K562 (cell line): Measurements from ENCODE around the gene SLC9C2. TPM values are rescaled to one million over a fixed set of nuclear protein-coding genes. Genes with fewer than 3 reads are reported as not detected.

Experiments
- CBFA2T2 ChIP-seq: fragments of 450-650 bp; conservative IDR thresholded peaks from 2 replicates; pipeline ENCODE4 v1.6.1; 2017; ENCODE audit warnings: mild to moderate bottlenecking
- CREB1 ChIP-seq, 2 experiments: sonication (generic) in 1 of 2; formaldehyde crosslinking in 1 of 2; IDR thresholded peaks; 2 replicates each; pipeline versions ENCODE4 v1.6.1 to v1.8.0; 2012 to 2022; ENCODE audit warnings: inconsistent platforms in 1 of 2, mild to moderate bottlenecking in 1 of 2, missing genetic modification reagents in 1 of 2, moderate library complexity in 1 of 2
- ETV5 ChIP-seq: sonication (generic); formaldehyde crosslinking; IDR thresholded peaks from 2 replicates; pipeline ENCODE4 v1.4.0; 2020; ENCODE audit warnings: low read depth, mild to moderate bottlenecking, missing genetic modification reagents
- FOXA3 ChIP-seq, 2 experiments: fragments of 450-650 bp in 1 of 2; sonication (generic) in 1 of 2; formaldehyde crosslinking; IDR thresholded peaks in 1 of 2; conservative IDR thresholded peaks in 1 of 2; 2 replicates each; pipeline versions ENCODE4 v1.4.0 to v1.8.0; 2020 to 2022; ENCODE audit warnings: mild to moderate bottlenecking in 2 of 2, missing genetic modification reagents in 1 of 2
- MTA1 ChIP-seq: fragments of 450-650 bp; IDR thresholded peaks from 2 replicates; pipeline ENCODE4 v1.6.1; 2017; ENCODE audit warnings: borderline replicate concordance
- OTX1 ChIP-seq: fragments of 450-650 bp; formaldehyde crosslinking; IDR thresholded peaks from 2 replicates; pipeline ENCODE4 v1.4.0; 2022; ENCODE audit warnings: mild to moderate bottlenecking
- SMAD1 ChIP-seq: fragments of 150-350 bp; IDR thresholded peaks from 2 replicates; pipeline ENCODE4 v1.6.1; 2014; ENCODE audit warnings: low read length, low read depth; ENCODE audit not compliant: partially characterized antibody
- ZNF133 ChIP-seq: fragments of 250-450 bp; sonication (Bioruptor Pico); IDR thresholded peaks from 2 replicates; pipeline ENCODE4 v1.4.0; 2020; ENCODE audit warnings: mild to moderate bottlenecking
- ZNF445 ChIP-seq: fragments of 250-450 bp; sonication (Bioruptor Pico); IDR thresholded peaks from 2 replicates; pipeline ENCODE4 v1.4.0; 2020; ENCODE audit warnings: low read depth, mild to moderate bottlenecking, moderate library complexity
- polyA plus RNA-seq, 8 experiments: library from polyadenylated mRNA; depleted of rRNA in 4 of 8; stranded (reverse) in 5 of 8; unstranded in 3 of 8; fragments of >200 nt; fragmentation: Nextera tagmentation in 2 of 8; fragmentation: Illumina TruSeq in 1 of 8; extraction: Ambion mirVana in 2 of 8; extraction: Trizol in 1 of 8; gene quantifications; 2 replicates each; pipeline versions ENCODE4 v1.2.1 to v1.2.3, GENCODE V29; 2011 to 2014; ENCODE audit warnings: inconsistent platforms in 1 of 8, missing spikeins in 1 of 8
- total RNA-seq, 7 experiments: library from RNA; depleted of rRNA in 6 of 7; stranded (reverse); fragments of >200 nt in 6 of 7; fragmentation: Illumina TruSeq in 2 of 7; extraction: Trizol in 2 of 7; gene quantifications; 2 replicates each; pipeline versions ENCODE4 v1.2.1 to v1.2.3, GENCODE V29; 2011 to 2021; ENCODE audit warnings: low replicate concordance in 1 of 7
- TF ChIP-seq, protein P1 (sequence below): IDR thresholded peaks from 2 replicates; pipeline ENCODE4 v1.6.1; 2011; ENCODE audit not compliant: insufficient read length; ENCODE audit errors: extremely low read depth
- TF ChIP-seq, protein P2 (sequence below): fragments of 450-650 bp; formaldehyde crosslinking; IDR thresholded peaks from 2 replicates; pipeline ENCODE4 v1.4.0; 2020; ENCODE audit warnings: mild to moderate bottlenecking, mixed read lengths
- TF ChIP-seq, protein P3 (sequence below): sonication (generic); formaldehyde crosslinking; IDR thresholded peaks from 2 replicates; pipeline ENCODE4 v1.8.0; 2023; ENCODE audit warnings: missing genetic modification reagents, mild to moderate bottlenecking, borderline replicate concordance
- TF ChIP-seq, protein P4 (sequence below), 2 experiments: fragments of 450-650 bp in 1 of 2; IDR thresholded peaks; 2 replicates each; pipeline ENCODE4 v1.6.1; 2011 to 2017; ENCODE audit warnings: low read depth in 2 of 2, antibody characterized with exemption in 1 of 2, borderline replicate concordance in 1 of 2, low read length in 1 of 2, mild to moderate bottlenecking in 1 of 2, mixed read lengths in 1 of 2; ENCODE audit not compliant: control insufficient read depth in 1 of 2

The SLC9C2 gene
- total and polyA plus RNA-seq, 9 of the 15 experiments (the other 6 are each of a cell fraction or from before 2014, with no cell fraction given), result 0.11 to 0.22 (median 0.15) TPM; not detected in 5

DNA sequence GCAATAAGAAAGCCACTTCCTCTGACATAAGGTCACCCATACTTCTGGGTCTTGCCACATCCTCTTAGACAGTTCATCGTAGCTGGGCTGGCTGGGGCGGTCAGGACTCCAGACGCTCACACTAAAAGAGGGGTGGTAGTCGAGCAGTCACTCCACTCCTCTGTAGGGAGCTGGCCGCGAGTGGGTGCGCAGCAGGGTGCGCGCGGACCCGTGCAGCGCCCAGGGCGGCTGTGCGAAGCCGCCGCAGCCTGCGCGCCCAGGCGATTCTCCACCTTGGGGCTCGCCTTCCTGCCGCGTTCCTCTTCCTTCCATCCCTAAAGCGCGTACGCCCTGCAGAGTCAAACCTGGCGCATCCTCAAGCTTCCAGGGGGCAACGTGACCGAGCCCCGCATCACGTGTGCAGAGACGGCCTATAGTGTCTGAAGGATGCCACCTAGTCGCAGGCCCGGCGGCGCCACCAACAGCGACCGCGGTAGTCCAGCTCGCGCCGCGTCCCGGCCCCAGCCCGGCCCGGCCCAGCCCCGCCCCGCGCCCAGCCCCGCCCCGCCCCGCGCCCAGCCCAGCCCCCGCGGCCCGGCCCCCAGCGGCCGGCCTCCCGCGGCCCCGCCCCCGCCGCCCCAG lies 126.1 kb downstream of the SLC9C2 start (continued):
- TF ChIP-seq, protein P1, sequence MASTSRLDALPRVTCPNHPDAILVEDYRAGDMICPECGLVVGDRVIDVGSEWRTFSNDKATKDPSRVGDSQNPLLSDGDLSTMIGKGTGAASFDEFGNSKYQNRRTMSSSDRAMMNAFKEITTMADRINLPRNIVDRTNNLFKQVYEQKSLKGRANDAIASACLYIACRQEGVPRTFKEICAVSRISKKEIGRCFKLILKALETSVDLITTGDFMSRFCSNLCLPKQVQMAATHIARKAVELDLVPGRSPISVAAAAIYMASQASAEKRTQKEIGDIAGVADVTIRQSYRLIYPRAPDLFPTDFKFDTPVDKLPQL, result no peak
- TF ChIP-seq, protein P2, sequence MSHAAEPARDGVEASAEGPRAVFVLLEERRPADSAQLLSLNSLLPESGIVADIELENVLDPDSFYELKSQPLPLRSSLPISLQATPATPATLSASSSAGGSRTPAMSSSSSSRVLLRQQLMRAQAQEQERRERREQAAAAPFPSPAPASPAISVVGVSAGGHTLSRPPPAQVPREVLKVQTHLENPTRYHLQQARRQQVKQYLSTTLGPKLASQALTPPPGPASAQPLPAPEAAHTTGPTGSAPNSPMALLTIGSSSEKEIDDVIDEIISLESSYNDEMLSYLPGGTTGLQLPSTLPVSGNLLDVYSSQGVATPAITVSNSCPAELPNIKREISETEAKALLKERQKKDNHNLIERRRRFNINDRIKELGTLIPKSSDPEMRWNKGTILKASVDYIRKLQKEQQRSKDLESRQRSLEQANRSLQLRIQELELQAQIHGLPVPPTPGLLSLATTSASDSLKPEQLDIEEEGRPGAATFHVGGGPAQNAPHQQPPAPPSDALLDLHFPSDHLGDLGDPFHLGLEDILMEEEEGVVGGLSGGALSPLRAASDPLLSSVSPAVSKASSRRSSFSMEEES (CRISPR knock-in tag), result peak; percentile 81
- TF ChIP-seq ZNF133 (CRISPR knock-in tag) (no peak), MTA1 (peak; percentile 91), OTX1 (0 out of 2 replicates have a peak, but pooled peaks have one; percentile 18), SMAD1 (no peak), CBFA2T2 (peak; percentile 84), ZNF445 (CRISPR knock-in tag) (no peak), ETV5 (peak; percentile 58; the same call in 1 of the 2 replicates), FOXA3 (CRISPR knock-in tag; conservative IDR thresholded peaks at IDR 0.05 in 1 of 2, IDR thresholded peaks at IDR 0.05 in 1 of 2) (no peak), CREB1 (IDR thresholded peaks at IDR 0.05) (peak; percentile 90), CREB1 (CRISPR knock-in tag; IDR thresholded peaks at IDR 0.05) (peak; percentile 63; the same call in 1 of the 2 replicates)
- TF ChIP-seq, protein P3, sequence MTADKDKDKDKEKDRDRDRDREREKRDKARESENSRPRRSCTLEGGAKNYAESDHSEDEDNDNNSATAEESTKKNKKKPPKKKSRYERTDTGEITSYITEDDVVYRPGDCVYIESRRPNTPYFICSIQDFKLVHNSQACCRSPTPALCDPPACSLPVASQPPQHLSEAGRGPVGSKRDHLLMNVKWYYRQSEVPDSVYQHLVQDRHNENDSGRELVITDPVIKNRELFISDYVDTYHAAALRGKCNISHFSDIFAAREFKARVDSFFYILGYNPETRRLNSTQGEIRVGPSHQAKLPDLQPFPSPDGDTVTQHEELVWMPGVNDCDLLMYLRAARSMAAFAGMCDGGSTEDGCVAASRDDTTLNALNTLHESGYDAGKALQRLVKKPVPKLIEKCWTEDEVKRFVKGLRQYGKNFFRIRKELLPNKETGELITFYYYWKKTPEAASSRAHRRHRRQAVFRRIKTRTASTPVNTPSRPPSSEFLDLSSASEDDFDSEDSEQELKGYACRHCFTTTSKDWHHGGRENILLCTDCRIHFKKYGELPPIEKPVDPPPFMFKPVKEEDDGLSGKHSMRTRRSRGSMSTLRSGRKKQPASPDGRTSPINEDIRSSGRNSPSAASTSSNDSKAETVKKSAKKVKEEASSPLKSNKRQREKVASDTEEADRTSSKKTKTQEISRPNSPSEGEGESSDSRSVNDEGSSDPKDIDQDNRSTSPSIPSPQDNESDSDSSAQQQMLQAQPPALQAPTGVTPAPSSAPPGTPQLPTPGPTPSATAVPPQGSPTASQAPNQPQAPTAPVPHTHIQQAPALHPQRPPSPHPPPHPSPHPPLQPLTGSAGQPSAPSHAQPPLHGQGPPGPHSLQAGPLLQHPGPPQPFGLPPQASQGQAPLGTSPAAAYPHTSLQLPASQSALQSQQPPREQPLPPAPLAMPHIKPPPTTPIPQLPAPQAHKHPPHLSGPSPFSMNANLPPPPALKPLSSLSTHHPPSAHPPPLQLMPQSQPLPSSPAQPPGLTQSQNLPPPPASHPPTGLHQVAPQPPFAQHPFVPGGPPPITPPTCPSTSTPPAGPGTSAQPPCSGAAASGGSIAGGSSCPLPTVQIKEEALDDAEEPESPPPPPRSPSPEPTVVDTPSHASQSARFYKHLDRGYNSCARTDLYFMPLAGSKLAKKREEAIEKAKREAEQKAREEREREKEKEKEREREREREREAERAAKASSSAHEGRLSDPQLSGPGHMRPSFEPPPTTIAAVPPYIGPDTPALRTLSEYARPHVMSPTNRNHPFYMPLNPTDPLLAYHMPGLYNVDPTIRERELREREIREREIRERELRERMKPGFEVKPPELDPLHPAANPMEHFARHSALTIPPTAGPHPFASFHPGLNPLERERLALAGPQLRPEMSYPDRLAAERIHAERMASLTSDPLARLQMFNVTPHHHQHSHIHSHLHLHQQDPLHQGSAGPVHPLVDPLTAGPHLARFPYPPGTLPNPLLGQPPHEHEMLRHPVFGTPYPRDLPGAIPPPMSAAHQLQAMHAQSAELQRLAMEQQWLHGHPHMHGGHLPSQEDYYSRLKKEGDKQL (CRISPR knock-in tag), result no peak; the same call in 1 of the 2 replicates
- TF ChIP-seq, protein P4, sequence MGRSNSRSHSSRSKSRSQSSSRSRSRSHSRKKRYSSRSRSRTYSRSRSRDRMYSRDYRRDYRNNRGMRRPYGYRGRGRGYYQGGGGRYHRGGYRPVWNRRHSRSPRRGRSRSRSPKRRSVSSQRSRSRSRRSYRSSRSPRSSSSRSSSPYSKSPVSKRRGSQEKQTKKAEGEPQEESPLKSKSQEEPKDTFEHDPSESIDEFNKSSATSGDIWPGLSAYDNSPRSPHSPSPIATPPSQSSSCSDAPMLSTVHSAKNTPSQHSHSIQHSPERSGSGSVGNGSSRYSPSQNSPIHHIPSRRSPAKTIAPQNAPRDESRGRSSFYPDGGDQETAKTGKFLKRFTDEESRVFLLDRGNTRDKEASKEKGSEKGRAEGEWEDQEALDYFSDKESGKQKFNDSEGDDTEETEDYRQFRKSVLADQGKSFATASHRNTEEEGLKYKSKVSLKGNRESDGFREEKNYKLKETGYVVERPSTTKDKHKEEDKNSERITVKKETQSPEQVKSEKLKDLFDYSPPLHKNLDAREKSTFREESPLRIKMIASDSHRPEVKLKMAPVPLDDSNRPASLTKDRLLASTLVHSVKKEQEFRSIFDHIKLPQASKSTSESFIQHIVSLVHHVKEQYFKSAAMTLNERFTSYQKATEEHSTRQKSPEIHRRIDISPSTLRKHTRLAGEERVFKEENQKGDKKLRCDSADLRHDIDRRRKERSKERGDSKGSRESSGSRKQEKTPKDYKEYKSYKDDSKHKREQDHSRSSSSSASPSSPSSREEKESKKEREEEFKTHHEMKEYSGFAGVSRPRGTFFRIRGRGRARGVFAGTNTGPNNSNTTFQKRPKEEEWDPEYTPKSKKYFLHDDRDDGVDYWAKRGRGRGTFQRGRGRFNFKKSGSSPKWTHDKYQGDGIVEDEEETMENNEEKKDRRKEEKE (IDR thresholded peaks at IDR 0.05; ENCODE audit: borderline replicate concordance in 1 of 2, control insufficient read depth in 1 of 2, low read depth in 2 of 2, low read length in 1 of 2), result no peak
